Sigmoid colon (tissue), 7 donors: Measurements from ENCODE around the gene SLC6A6. TPM values are rescaled to one million over a fixed set of nuclear protein-coding genes. Genes with fewer than 3 reads are reported as not detected.

Experiments used
- DNase-seq: peaks from one replicate; pipeline ENCODE4 v3.0.0-alpha.2; 2019
- H3K27ac ChIP-seq, 4 donors: fragments of 200-600 bp; sonication (generic); one replicate each; pipeline ENCODE4 v1.5.1; 2016 to 2019; ENCODE audit warnings: mild to moderate bottlenecking in 1 of 4
- H3K27me3 ChIP-seq, 3 donors: fragments of 200-600 bp; sonication (generic); one replicate each; pipeline ENCODE4 v1.5.1; 2019; ENCODE audit warnings: mild to moderate bottlenecking in 1 of 3
- H3K36me3 ChIP-seq, 4 donors: fragments of 200-600 bp; sonication (generic); one replicate each; pipeline ENCODE4 v1.5.1; 2016 to 2019
- H3K4me1 ChIP-seq, 4 donors: fragments of 200-600 bp; sonication (generic); one replicate each; pipeline ENCODE4 v1.5.1; 2017 to 2019
- H3K4me3 ChIP-seq, 4 donors: fragments of 200-600 bp; sonication (generic); one replicate each; pipeline ENCODE4 v1.5.1; 2017 to 2019; ENCODE audit warnings: mild to moderate bottlenecking in 2 of 4, moderate library complexity in 1 of 4
- H3K9me3 ChIP-seq, 4 donors: fragments of 200-600 bp in 3 of 4; sonication (generic) in 3 of 4; one replicate each; pipeline versions ENCODE4 v1.5.1 to v1.6.1; 2013 to 2019
- CTCF ChIP-seq, 4 experiments: fragments of 450-650 bp in 3 of 4; fragments of 200-600 bp in 1 of 4; IDR thresholded peaks; one replicate each; pipeline ENCODE4 v1.5.1; 2016 to 2019; ENCODE audit warnings: antibody characterized with exemption in 4 of 4, mild to moderate bottlenecking in 3 of 4, moderate library complexity in 2 of 4
- EP300 ChIP-seq, 4 donors: sonication (generic); formaldehyde crosslinking; IDR thresholded peaks; one replicate each; pipeline ENCODE4 v1.6.1; 2017; ENCODE audit warnings: antibody characterized with exemption in 4 of 4
- POLR2A ChIP-seq, 2 donors: fragments of 450-650 bp; IDR thresholded peaks; one replicate each; pipeline ENCODE4 v1.6.1; 2016; ENCODE audit warnings: antibody characterized with exemption in 2 of 2, mild to moderate bottlenecking in 2 of 2, moderate library complexity in 2 of 2
- POLR2AphosphoS5 ChIP-seq, 4 donors: sonication (generic); formaldehyde crosslinking; IDR thresholded peaks; one replicate each; pipeline ENCODE4 v1.6.1; 2017; ENCODE audit warnings: antibody characterized with exemption in 4 of 4
- WGBS, 2 donors: extraction: QIAGEN DNeasy Blood & Tissue Kit; methylation state at CpG; one replicate each; pipeline ENCODE4 v1.1.7; 2013; 5-methylcytosine and 5-hydroxymethylcytosine counted together
- intact Hi-C: fragments of 100-400 bp; cut with DNase I; formaldehyde crosslinking; loops from one replicate; pipeline ENCODE4 v1.15.1; 2023
- polyA plus RNA-seq, 3 donors: library from polyadenylated mRNA; stranded (reverse); fragments of 200-250 nt; gene quantifications; one replicate each; pipeline ENCODE4 v1.2.3, GENCODE V29; 2013
- total RNA-seq, 4 donors: library from RNA; depleted of rRNA; stranded (reverse); fragments of >200 nt; gene quantifications; one replicate each; pipeline ENCODE4 v1.1.0, GENCODE V29; 2016
- donor health status: healthy with polysubstance abuse.
- donor health status: Bipolar disorder and iron deficiency.
- donor health status: healthy.

The SLC6A6 gene
- total and polyA plus RNA-seq, 7 donors = 2.3 to 19.1 (median 8.4) TPM

- TF ChIP-seq CTCF (IDR thresholded peaks at IDR 0.05) (no peak), EP300 (IDR thresholded peaks at IDR 0.05) (no peak), POLR2A (IDR thresholded peaks at IDR 0.05) (no peak), POLR2AphosphoS5 (IDR thresholded peaks at IDR 0.05) (no peak)
- 86 to 94% methylated on average over 7 of the region's 7 CpGs for WGBS, 2 donors
- no peak for DNase-seq
- no peaks in the 10 kb centered on the region for H3K4me1 ChIP-seq
- H3K27ac ChIP-seq = no peak overlapping the region
- H3K9me3 ChIP-seq = no peaks in the 10 kb centered on the region
- intact Hi-C loops = no loop called here
- H3K4me3 ChIP-seq = no peak overlapping the region
- no peaks in the 10 kb centered on the region for H3K36me3 ChIP-seq
- H3K27me3 ChIP-seq = no peaks in the 10 kb centered on the region
Measured at GRCh38 chr3:14489641-14490040, 87.2 kb downstream of the SLC6A6 start.

GRCh38 chr3:14490255-14490654, 87.8 kb downstream of the SLC6A6 start:
- Histone ChIP-seq H3K27me3 (no peaks in the 10 kb centered on the region), H3K4me3 (no peak overlapping the region), H3K27ac (no peak overlapping the region), H3K36me3 (no peaks in the 10 kb centered on the region), H3K9me3 (no peaks in the 10 kb centered on the region), H3K4me1 (no peaks in the 10 kb centered on the region)
- WGBS, 2 donors = 83 to 89% methylated on average over 4 of the region's 4 CpGs
- intact Hi-C loops = no loop called here
- TF ChIP-seq POLR2A (IDR thresholded peaks at IDR 0.05) (no peak), CTCF (IDR thresholded peaks at IDR 0.05) (no peak), EP300 (IDR thresholded peaks at IDR 0.05) (no peak), POLR2AphosphoS5 (IDR thresholded peaks at IDR 0.05) (no peak)
- DNase-seq = no peak

- WGBS, 2 donors = 93 to 96% methylated on average over 2 of the region's 2 CpGs
- no peaks in the 10 kb centered on the region for H3K27me3 ChIP-seq
- no peaks in the 10 kb centered on the region for H3K9me3 ChIP-seq
- no peak overlapping the region for H3K4me3 ChIP-seq
- no peak for TF ChIP-seq POLR2AphosphoS5 (IDR thresholded peaks at IDR 0.05)
- no peak for TF ChIP-seq POLR2A (IDR thresholded peaks at IDR 0.05)
- no peak for TF ChIP-seq EP300 (IDR thresholded peaks at IDR 0.05)
- no peak for TF ChIP-seq CTCF (IDR thresholded peaks at IDR 0.05)
- H3K4me1 ChIP-seq = no peaks in the 10 kb centered on the region
- intact Hi-C loops = no loop called here
- DNase-seq = no peak
- H3K36me3 ChIP-seq = no peaks in the 10 kb centered on the region
- no peak overlapping the region for H3K27ac ChIP-seq
Measured at GRCh38 chr3:14490831-14491230, 88.4 kb downstream of the SLC6A6 start.

GRCh38 chr3:14491396-14492190, 89.2 kb downstream of the SLC6A6 start:
- intact Hi-C loops = no loop called here
- Histone ChIP-seq H3K36me3 (no peaks in the 10 kb centered on the region), H3K27ac (no peak overlapping the region), H3K4me1 (no peaks in the 10 kb centered on the region), H3K27me3 (no peaks in the 10 kb centered on the region), H3K9me3 (no peaks in the 10 kb centered on the region), H3K4me3 (no peak overlapping the region)
- TF ChIP-seq POLR2A (IDR thresholded peaks at IDR 0.05) (no peak), POLR2AphosphoS5 (IDR thresholded peaks at IDR 0.05) (no peak), EP300 (IDR thresholded peaks at IDR 0.05) (no peak), CTCF (IDR thresholded peaks at IDR 0.05) (no peak)
- 89 to 91% methylated on average over 17 of the region's 17 CpGs for WGBS, 2 donors
- no peak for DNase-seq
